GM19438 (cell line): Measurements from ENCODE around the gene ARMH1.
"Not testable (repeated sequence)": the region's sequence is repeated elsewhere in the genome, so short reads cannot be mapped to it uniquely, and the experiment has no call there.

Source experiments
- ATAC-seq: cut with Tn5 transposase; IDR thresholded peaks from one replicate; pipeline ENCODE4 v1.9.1; 2021; ENCODE audit warnings: low read depth; ENCODE audit not compliant: unreplicated experiment

Gene ARMH1

GRCh38 chr1:44689447-44689765 lies 14.9 kb downstream of the ARMH1 start:
- no peak for ATAC-seq

- ATAC-seq, result no peak
Measured at GRCh38 chr1:44693159-44693558, 18.6 kb downstream of the ARMH1 start.

- ATAC-seq, result no peak
Measured at GRCh38 chr1:44693900-44694299, 19.4 kb downstream of the ARMH1 start.

- peak; percentile 59 for ATAC-seq
Measured at GRCh38 chr1:44694863-44695478, 20.5 kb downstream of the ARMH1 start.

- no peak for ATAC-seq
Measured at GRCh38 chr1:44695671-44696070, 21.2 kb downstream of the ARMH1 start.

- no peak for ATAC-seq
Measured at GRCh38 chr1:44696101-44696500, 21.6 kb downstream of the ARMH1 start.

- ATAC-seq, result no peak
Measured at GRCh38 chr1:44696789-44697345, 22.4 kb downstream of the ARMH1 start.

- ATAC-seq, result no peak
Measured at GRCh38 chr1:44698138-44698537, 23.6 kb downstream of the ARMH1 start.

- not testable (repeated sequence) for ATAC-seq
Measured at GRCh38 chr1:44699375-44699774, 24.9 kb downstream of the ARMH1 start.

- no peak for ATAC-seq
Measured at GRCh38 chr1:44700573-44700972, 26.1 kb downstream of the ARMH1 start.

GRCh38 chr1:44701141-44701573 lies 26.6 kb downstream of the ARMH1 start:
- ATAC-seq, result no peak

- ATAC-seq, result no peak
Measured at GRCh38 chr1:44705470-44705869, 31.0 kb downstream of the ARMH1 start.

GRCh38 chr1:44705938-44706337 lies 31.4 kb downstream of the ARMH1 start:
- no peak for ATAC-seq

- no peak for ATAC-seq
Measured at GRCh38 chr1:44707112-44707881, 32.8 kb downstream of the ARMH1 start.

- no peak for ATAC-seq
Measured at GRCh38 chr1:44707959-44708831, 33.7 kb downstream of the ARMH1 start.

GRCh38 chr1:44713321-44713781 lies 38.8 kb downstream of the ARMH1 start:
- no peak for ATAC-seq

GRCh38 chr1:44714532-44714931 lies 40.0 kb downstream of the ARMH1 start:
- ATAC-seq, result no peak

GRCh38 chr1:44714944-44715571 lies 40.5 kb downstream of the ARMH1 start:
- ATAC-seq, result no peak

GRCh38 chr1:44717156-44717555 lies 42.6 kb downstream of the ARMH1 start:
- no peak for ATAC-seq

GRCh38 chr1:44717653-44718052 lies 43.1 kb downstream of the ARMH1 start:
- no peak for ATAC-seq
